Calu3 (cell line): Measurements from ENCODE around the gene NLRC5. TPM values are rescaled to one million over a fixed set of nuclear protein-coding genes. Genes with fewer than 3 reads are reported as not detected.
A peak's percentile ranks its signal among the peaks of the same experiment; 100 is the strongest.

Experiments used
- BruUV-seq: library from RNA; stranded (reverse); fragments of 400-500 nt; replicated peaks from 2 replicates; lab custom pipeline; 2021; lab: Mats Ljungman, UMichigan
- CTCF ChIA-PET: fragments of 300-600 bp; sonication (Branson Sonifier 250); formaldehyde crosslinking; loops from one replicate; lab custom pipeline; 2022; ENCODE audit warnings: antibody characterized with exemption; lab: Charles Lee
- DNase-seq: peaks from one replicate; pipeline ENCODE4 v3.0.0; 2022
- H3K27ac Mint-ChIP-seq: one replicate; pipeline ENCODE4 v1.8.0; 2022; ENCODE audit warnings: mixed read lengths; ENCODE audit not compliant: unreplicated experiment
- H3K27me3 Mint-ChIP-seq: one replicate; pipeline ENCODE4 v1.8.0; 2022; ENCODE audit warnings: mixed read lengths; ENCODE audit not compliant: unreplicated experiment
- H3K36me3 Mint-ChIP-seq: one replicate; pipeline ENCODE4 v1.8.0; 2022; ENCODE audit warnings: mild to moderate bottlenecking, moderate library complexity, mixed read lengths; ENCODE audit not compliant: insufficient read depth, unreplicated experiment
- H3K4me1 Mint-ChIP-seq: one replicate; pipeline ENCODE4 v1.8.0; 2022; ENCODE audit warnings: mild to moderate bottlenecking, low read depth, mixed read lengths; ENCODE audit not compliant: unreplicated experiment
- H3K4me3 Mint-ChIP-seq: one replicate; pipeline ENCODE4 v1.8.0; 2022; ENCODE audit warnings: mild to moderate bottlenecking, low read depth, moderate library complexity, mixed read lengths; ENCODE audit not compliant: unreplicated experiment
- H3K9me3 Mint-ChIP-seq: one replicate; pipeline ENCODE4 v1.8.0; 2022; ENCODE audit warnings: low read depth, mixed read lengths; ENCODE audit not compliant: unreplicated experiment
- CTCF ChIP-seq: fragments of 200-600 bp; IDR thresholded peaks from one replicate; pipeline ENCODE4 v1.8.0; 2022; ENCODE audit warnings: antibody characterized with exemption; ENCODE audit not compliant: unreplicated experiment
- intact Hi-C: fragments of 100-400 bp; cut with micrococcal nuclease; formaldehyde crosslinking; loops from one replicate; pipeline ENCODE4 v1.10.0; 2022; ENCODE audit not compliant: unreplicated experiment
- total RNA-seq: library from RNA; stranded (reverse); gene quantifications from 2 replicates; pipeline ENCODE4 v1.2.3, GENCODE V29; 2022

The NLRC5 gene
- total RNA-seq, 1 experiment from 2014 or later, result 18.0 TPM

- no peak for DNase-seq
- Mint-ChIP-seq H3K4me3 (no peak overlapping the region), H3K27ac (peak overlapping the region; percentile 76), H3K27me3 (no peaks in the 10 kb centered on the region), H3K4me1 (peaks cover 7% of the 10 kb centered on the region), H3K9me3 (no peaks in the 10 kb centered on the region), H3K36me3 (peaks cover 89% of the 10 kb centered on the region)
- CTCF ChIA-PET, result interaction anchor here (0.7 to 0.9 kb wide), 2 partner anchors 10 to 18 kb away, joined by 3 read pairs; no protein-coding TSS in a partner anchor
- intact Hi-C loops, result no loop called here
- BruUV-seq, result no TSS peak
- no peak for TF ChIP-seq CTCF
Observed at GRCh38 chr16:56946767-56947603, 42.4 kb upstream of the NLRC5 start.

GRCh38 chr16:56947604-56947995, 41.8 kb upstream of the NLRC5 start:
- Mint-ChIP-seq H3K36me3 (peaks cover 83% of the 10 kb centered on the region), H3K27ac (peak overlapping the region; percentile 76), H3K27me3 (no peaks in the 10 kb centered on the region), H3K4me1 (peaks cover 7% of the 10 kb centered on the region), H3K9me3 (no peaks in the 10 kb centered on the region), H3K4me3 (no peak overlapping the region)
- CTCF ChIA-PET, result interaction anchor here (0.7 to 0.9 kb wide), 2 partner anchors 11 to 17 kb away, joined by 3 read pairs; no protein-coding TSS in a partner anchor
- no TSS peak for BruUV-seq
- DNase-seq, result no peak
- no peak for TF ChIP-seq CTCF
- intact Hi-C loops, result no loop called here

GRCh38 chr16:56948234-56948633, 41.1 kb upstream of the NLRC5 start:
- Mint-ChIP-seq H3K36me3 (peaks cover 77% of the 10 kb centered on the region), H3K9me3 (no peaks in the 10 kb centered on the region), H3K4me3 (no peak overlapping the region), H3K27ac (peak overlapping the region; percentile 76), H3K4me1 (peaks cover 2% of the 10 kb centered on the region), H3K27me3 (no peaks in the 10 kb centered on the region)
- no TSS peak for BruUV-seq
- TF ChIP-seq CTCF, result no peak
- intact Hi-C loops, result no loop called here
- CTCF ChIA-PET, result interaction anchor here (0.9 kb wide), 1 partner anchor 12 kb away, joined by 3 read pairs; no protein-coding TSS in a partner anchor
- no peak for DNase-seq

GRCh38 chr16:56950051-56950450, 39.3 kb upstream of the NLRC5 start:
- intact Hi-C loops, result no loop called here
- H3K4me3 Mint-ChIP-seq, result no peak overlapping the region
- no peak for TF ChIP-seq CTCF
- H3K4me1 Mint-ChIP-seq, result no peaks in the 10 kb centered on the region
- H3K27me3 Mint-ChIP-seq, result no peaks in the 10 kb centered on the region
- DNase-seq, result no peak
- H3K9me3 Mint-ChIP-seq, result no peaks in the 10 kb centered on the region
- no peak overlapping the region for H3K27ac Mint-ChIP-seq
- no TSS peak for BruUV-seq
- H3K36me3 Mint-ChIP-seq, result peaks cover 60% of the 10 kb centered on the region
- CTCF ChIA-PET, result interaction anchor here (0.6 kb wide), 1 partner anchor 80 kb away, joined by 4 read pairs; no protein-coding TSS in a partner anchor
